SH-SY5Y (cell line): Measurements from ENCODE around the gene ANKLE1.

ENCODE experiments used
- GATA2 ChIP-seq: IDR thresholded peaks from 2 replicates; pipeline ENCODE4 v1.6.1; 2011; ENCODE audit warnings: mild to moderate bottlenecking, low read depth, low read length
- GATA3 ChIP-seq: IDR thresholded peaks from 2 replicates; pipeline ENCODE4 v1.6.1; 2011; ENCODE audit warnings: low read depth, mild to moderate bottlenecking, low read length, moderate library complexity

- TF ChIP-seq GATA2 (no peak), GATA3 (no peak)
Observed at GRCh38 chr19:17309198-17309964, 27.7 kb downstream of the ANKLE1 start, which contains the start of gene DDA1.
